GM12878 (cell line): Measurements from ENCODE around the gene CETP. TPM values are rescaled to one million over a fixed set of nuclear protein-coding genes. Genes with fewer than 3 reads are reported as not detected.
A peak's percentile ranks its signal among the peaks of the same experiment; 100 is the strongest.

ENCODE experiments used
- ATAC-seq: fragments of 200-7000 bp; cut with Tn5 transposase; 3 replicates; pipeline ENCODE4 v1.9.1; 2020; ENCODE audit warnings: mild to moderate bottlenecking, moderate library complexity
- BruUV-seq: library from RNA; stranded (reverse); fragments of 400-500 nt; replicated peaks from 2 replicates; lab custom pipeline; 2021; lab: Mats Ljungman, UMichigan
- CTCF ChIA-PET: fragments of 300-600 bp; sonication (Branson Sonifier 250); formaldehyde crosslinking; extraction: SDS; loops from one replicate; lab custom pipeline; 2021; ENCODE audit warnings: inconsistent platforms; lab: Yijun Ruan, JAX
- POLR2A ChIA-PET: fragments of 350-600 bp; formaldehyde crosslinking; extraction: SDS; loops from one replicate; lab custom pipeline; 2021; ENCODE audit warnings: inconsistent platforms; lab: Charles Lee
- RAD21 ChIA-PET: fragments of 300-600 bp; sonication (Branson Sonifier 250); formaldehyde crosslinking; loops from one replicate; lab custom pipeline; 2023; ENCODE audit warnings: antibody characterized with exemption; ENCODE audit not compliant: unreplicated experiment; lab: Charles Lee
- SMC1A ChIA-PET: fragments of 300-600 bp; sonication (Branson Sonifier 250); formaldehyde crosslinking; loops from one replicate; lab custom pipeline; 2023; ENCODE audit not compliant: unreplicated experiment, uncharacterized antibody; lab: Charles Lee
- DNase-seq: peaks from one replicate; pipeline ENCODE4 v3.0.0-alpha.2; 2011; ENCODE audit warnings: low read depth, low spot score
- FAIRE-seq: peaks from 3 replicates; lab custom pipeline; 2011; peaks lifted over from hg19 to GRCh38; lab: Jason Lieb, UNC
- H2AFZ ChIP-seq: 2 replicates; pipeline ENCODE4 v1.6.0; 2011; ENCODE audit warnings: low read depth, low read length, control low read depth; ENCODE audit not compliant: control insufficient read depth
- H3K27ac ChIP-seq: 2 replicates; pipeline ENCODE4 v1.5.1; 2011; ENCODE audit warnings: control low read depth; ENCODE audit not compliant: control insufficient read depth, insufficient read depth
- H3K27me3 ChIP-seq, 2 experiments: replicated peaks in 1 of 2; 2 replicates each; pipeline versions ENCODE4 v1.6.0 to v1.6.1; 2011; ENCODE audit warnings: low read length in 1 of 2; ENCODE audit not compliant: control insufficient read depth in 2 of 2, insufficient read depth in 2 of 2
- H3K36me3 ChIP-seq, 2 experiments: 2 replicates each; pipeline ENCODE4 v1.5.1; 2011; ENCODE audit warnings: low read length in 1 of 2; ENCODE audit not compliant: control insufficient read depth in 2 of 2, insufficient read depth in 2 of 2
- H3K4me1 ChIP-seq: 2 replicates; pipeline ENCODE4 v1.6.1; 2011; ENCODE audit warnings: mild to moderate bottlenecking, low read length, moderate library complexity, mixed read lengths; ENCODE audit not compliant: control insufficient read depth, insufficient read depth
- H3K4me2 ChIP-seq: 2 replicates; pipeline ENCODE4 v1.6.0; 2011; ENCODE audit warnings: control low read depth; ENCODE audit not compliant: control insufficient read depth, insufficient read depth
- H3K4me3 ChIP-seq: fragments of 200-600 bp; sonication (generic); 2 replicates; pipeline ENCODE4 v1.5.1; 2016
- H3K79me2 ChIP-seq: 2 replicates; pipeline ENCODE4 v1.6.0; 2011; ENCODE audit warnings: low read length; ENCODE audit not compliant: control insufficient read depth, insufficient read depth
- H3K9ac ChIP-seq: 2 replicates; pipeline ENCODE4 v1.8.0; 2011; ENCODE audit warnings: low read length, control low read depth, mixed read lengths; ENCODE audit not compliant: control insufficient read depth, insufficient read depth
- H3K9me3 ChIP-seq: replicated peaks from 3 replicates; pipeline ENCODE4 v1.5.1; 2011; ENCODE audit warnings: mild to moderate bottlenecking, low read length; ENCODE audit not compliant: control insufficient read depth, insufficient read depth
- H4K20me1 ChIP-seq: 2 replicates; pipeline ENCODE4 v1.6.0; 2011; ENCODE audit not compliant: control insufficient read depth, insufficient read depth
- CBFB ChIP-seq: IDR thresholded peaks from 2 replicates; pipeline ENCODE4 v1.6.1; 2016; ENCODE audit warnings: antibody characterized with exemption, low read depth
- CBX5 ChIP-seq: sonication (generic); IDR thresholded peaks from 2 replicates; pipeline ENCODE4 v1.6.1; 2016; ENCODE audit warnings: low read depth, moderate library complexity, mild to moderate bottlenecking, inconsistent platforms
- CEBPB ChIP-seq, 2 experiments: fragments of 150-350 bp in 1 of 2; IDR thresholded peaks; 2 replicates each; pipeline ENCODE4 v1.6.1; 2012 to 2014; ENCODE audit warnings: low read depth in 2 of 2, low read length in 2 of 2, borderline replicate concordance in 1 of 2, inconsistent platforms in 1 of 2
- CREB1 ChIP-seq: IDR thresholded peaks from 2 replicates; pipeline ENCODE4 v1.6.1; 2012; ENCODE audit warnings: low read depth, mild to moderate bottlenecking, inconsistent platforms
- NBN ChIP-seq: fragments of 450-650 bp; IDR thresholded peaks from 2 replicates; pipeline ENCODE4 v1.6.1; 2016
- SMARCA5 ChIP-seq: fragments of 450-650 bp; IDR thresholded peaks from 2 replicates; pipeline ENCODE4 v1.6.1; 2017; ENCODE audit warnings: mild to moderate bottlenecking
- WGBS: methylation state at CpG from one replicate; pipeline ENCODE4 v1.1.6; 2016; ENCODE audit warnings: low lambda C conversion rate; ENCODE audit not compliant: insufficient replicate concordance, insufficient coverage; ENCODE audit errors: missing lambda C conversion rate; 5-methylcytosine and 5-hydroxymethylcytosine counted together
- in situ Hi-C: fragments of 300-500 bp; cut with MboI; formaldehyde crosslinking; loops from 9 replicates; pipeline ENCODE4 v1.14.3; 2018; ENCODE audit warnings: mixed read lengths
- intact Hi-C: fragments of 100-400 bp; cut with micrococcal nuclease; formaldehyde crosslinking; loops from one replicate; pipeline ENCODE4 v1.14.2; 2022; ENCODE audit not compliant: unreplicated experiment
- polyA plus RNA-seq, 11 experiments: library from polyadenylated mRNA; depleted of rRNA in 4 of 11; unstranded in 6 of 11; stranded (reverse) in 5 of 11; fragments of >200 nt; fragmentation: Nextera tagmentation in 4 of 11; fragmentation: Illumina TruSeq in 1 of 11; extraction: Ambion mirVana in 4 of 11; extraction: Trizol in 1 of 11; gene quantifications; 1 replicate in 1 of 11; 2 replicates in 10 of 11; pipeline versions ENCODE4 v1.2.1 to v1.2.3, GENCODE V29; 2011 to 2016; ENCODE audit warnings: inconsistent platforms in 2 of 11, missing spikeins in 2 of 11, low read depth in 1 of 11
- total RNA-seq, 4 experiments: library from RNA; depleted of rRNA in 3 of 4; stranded (reverse); fragments of >200 nt in 3 of 4; fragmentation: Illumina TruSeq in 1 of 4; extraction: Trizol in 1 of 4; gene quantifications; 2 replicates each; pipeline versions ENCODE4 v1.2.1 to v1.2.3, GENCODE V29; 2013 to 2021
- TF ChIP-seq, protein P1 (sequence below): fragments of 450-650 bp; IDR thresholded peaks from 2 replicates; pipeline ENCODE4 v1.6.1; 2017; ENCODE audit warnings: mild to moderate bottlenecking, moderate library complexity

The CETP gene
- total and polyA plus RNA-seq, 10 of the 15 experiments (the other 5 are each of a cell fraction or from before 2014, with no cell fraction given) = 1.2 to 6.4 (median 2.1) TPM

DNA sequence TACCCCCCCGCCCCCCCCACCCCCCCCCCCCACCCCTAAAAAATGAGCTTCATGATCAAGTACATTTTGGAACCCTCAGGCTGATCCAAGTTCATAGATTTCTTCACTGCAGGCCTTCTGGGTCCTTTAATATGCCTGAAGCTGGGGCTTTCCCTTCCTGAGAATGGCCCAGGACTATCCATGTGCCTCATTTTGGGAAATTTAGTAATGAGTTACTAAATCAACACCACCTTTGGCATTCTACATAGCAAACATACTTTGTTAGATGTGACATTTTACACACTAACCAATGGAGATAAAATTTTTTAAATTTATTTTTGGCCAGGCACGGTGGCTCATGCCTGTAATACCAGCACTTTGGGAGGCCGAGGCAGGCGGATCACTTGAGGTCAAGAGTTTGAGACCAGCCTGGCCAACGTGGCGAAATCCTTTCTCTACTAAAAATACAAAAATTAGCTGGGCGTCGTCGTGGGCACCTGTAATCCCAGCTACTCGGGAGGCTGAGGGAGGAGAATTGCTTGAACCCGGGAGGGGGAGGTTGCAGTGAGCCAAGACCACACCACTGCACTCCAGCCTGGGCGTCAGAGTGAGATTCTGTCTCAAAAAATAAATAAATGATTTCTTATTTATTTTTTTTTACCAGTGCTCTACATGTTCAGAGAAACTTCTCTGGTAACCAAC lies 15.8 kb upstream of the CETP start:
- BruUV-seq = no TSS peak
- SMC1A ChIA-PET = interaction anchor here (0.7 to 3.3 kb wide), 13 partner anchors 9 to 96 kb away, joined by 3 to 18 read pairs (median 4); no protein-coding TSS in a partner anchor
- CTCF ChIA-PET = interaction anchor here (0.9 to 3.9 kb wide), 6 partner anchors 9 to 85 kb away, joined by 3 to 45 read pairs (median 5); no protein-coding TSS in a partner anchor
- Histone ChIP-seq H4K20me1 (no peaks in the 10 kb centered on the region; the same call in 1 of the 2 replicates), H3K9ac (no peak overlapping the region), H3K4me2 (no peak overlapping the region), H3K27ac (no peak overlapping the region), H3K9me3 (no peaks in the 10 kb centered on the region), H3K36me3 (peaks cover 6 to 29% of the 10 kb centered on the region in 2 experiments), H3K4me1 (peaks cover 48% of the 10 kb centered on the region), H3K4me3 (no peak overlapping the region), H2AFZ (no peak overlapping the region), H3K79me2 (no peaks in the 10 kb centered on the region; the same call in 1 of the 2 replicates), H3K27me3 (no peaks in the 10 kb centered on the region)
- no peak for ATAC-seq
- POLR2A ChIA-PET = interaction anchor here (0.6 to 21.1 kb wide), 8 partner anchors 9 to 149 kb away, joined by 3 to 306 read pairs (median 6); partner anchors contain the start of genes CETP and HERPUD1
- in situ Hi-C loops = no loop called here
- WGBS = 77% methylated on average over 12 of the region's 12 CpGs
- DNase-seq = no peak
- TF ChIP-seq CBFB (0 out of 2 replicates have a peak, but pooled peaks have one; percentile 7), CREB1 (no peak), SMARCA5 (no peak), NBN (no peak), CBX5 (no peak), CEBPB (IDR thresholded peaks at IDR 0.05; ENCODE audit: borderline replicate concordance in 1 of 2, low read depth in 2 of 2, low read length in 2 of 2) (no peak)
- TF ChIP-seq, protein P1, sequence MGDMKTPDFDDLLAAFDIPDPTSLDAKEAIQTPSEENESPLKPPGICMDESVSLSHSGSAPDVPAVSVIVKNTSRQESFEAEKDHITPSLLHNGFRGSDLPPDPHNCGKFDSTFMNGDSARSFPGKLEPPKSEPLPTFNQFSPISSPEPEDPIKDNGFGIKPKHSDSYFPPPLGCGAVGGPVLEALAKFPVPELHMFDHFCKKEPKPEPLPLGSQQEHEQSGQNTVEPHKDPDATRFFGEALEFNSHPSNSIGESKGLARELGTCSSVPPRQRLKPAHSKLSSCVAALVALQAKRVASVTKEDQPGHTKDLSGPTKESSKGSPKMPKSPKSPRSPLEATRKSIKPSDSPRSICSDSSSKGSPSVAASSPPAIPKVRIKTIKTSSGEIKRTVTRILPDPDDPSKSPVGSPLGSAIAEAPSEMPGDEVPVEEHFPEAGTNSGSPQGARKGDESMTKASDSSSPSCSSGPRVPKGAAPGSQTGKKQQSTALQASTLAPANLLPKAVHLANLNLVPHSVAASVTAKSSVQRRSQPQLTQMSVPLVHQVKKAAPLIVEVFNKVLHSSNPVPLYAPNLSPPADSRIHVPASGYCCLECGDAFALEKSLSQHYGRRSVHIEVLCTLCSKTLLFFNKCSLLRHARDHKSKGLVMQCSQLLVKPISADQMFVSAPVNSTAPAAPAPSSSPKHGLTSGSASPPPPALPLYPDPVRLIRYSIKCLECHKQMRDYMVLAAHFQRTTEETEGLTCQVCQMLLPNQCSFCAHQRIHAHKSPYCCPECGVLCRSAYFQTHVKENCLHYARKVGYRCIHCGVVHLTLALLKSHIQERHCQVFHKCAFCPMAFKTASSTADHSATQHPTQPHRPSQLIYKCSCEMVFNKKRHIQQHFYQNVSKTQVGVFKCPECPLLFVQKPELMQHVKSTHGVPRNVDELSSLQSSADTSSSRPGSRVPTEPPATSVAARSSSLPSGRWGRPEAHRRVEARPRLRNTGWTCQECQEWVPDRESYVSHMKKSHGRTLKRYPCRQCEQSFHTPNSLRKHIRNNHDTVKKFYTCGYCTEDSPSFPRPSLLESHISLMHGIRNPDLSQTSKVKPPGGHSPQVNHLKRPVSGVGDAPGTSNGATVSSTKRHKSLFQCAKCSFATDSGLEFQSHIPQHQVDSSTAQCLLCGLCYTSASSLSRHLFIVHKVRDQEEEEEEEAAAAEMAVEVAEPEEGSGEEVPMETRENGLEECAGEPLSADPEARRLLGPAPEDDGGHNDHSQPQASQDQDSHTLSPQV = no peak
- intact Hi-C loops = no loop called here
- no peak for FAIRE-seq
- RAD21 ChIA-PET = interaction anchor here (0.8 to 2.4 kb wide), 10 partner anchors 9 to 116 kb away, joined by 3 to 15 read pairs (median 4); no protein-coding TSS in a partner anchor
